HG03025 (cell line): ENCODE measurements around the gene KCNJ18.
"Not testable (repeated sequence)": the region's sequence is repeated elsewhere in the genome, so short reads cannot be mapped to it uniquely, and the experiment has no call there.

Source experiments
- ATAC-seq: cut with Tn5 transposase; IDR thresholded peaks from one replicate; pipeline ENCODE4 v1.9.1; 2021; ENCODE audit warnings: mild to moderate bottlenecking, moderate library complexity; ENCODE audit not compliant: unreplicated experiment, low FRiP score

The KCNJ18 gene

DNA sequence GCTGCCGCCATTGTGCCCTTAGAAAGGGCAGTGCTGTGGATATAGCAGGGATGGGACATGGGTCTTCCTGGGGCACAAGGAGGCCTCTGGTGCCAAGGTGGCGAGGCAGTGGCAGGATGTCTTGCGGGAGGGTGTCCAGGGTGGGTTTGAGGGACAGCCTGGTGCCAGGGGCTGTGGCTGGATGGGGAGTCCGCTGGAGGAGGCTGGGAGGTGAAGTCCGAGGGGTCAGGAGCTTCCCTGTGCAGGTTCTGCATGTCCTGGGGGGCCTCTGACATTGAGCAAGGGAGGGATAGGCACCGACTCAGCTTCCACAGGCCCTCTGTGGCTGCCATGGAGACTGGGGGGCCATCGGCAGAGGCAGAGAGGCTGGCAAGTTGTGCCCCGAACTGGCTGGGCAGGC lies 9.7 kb downstream of the KCNJ18 start:
- ATAC-seq, result not testable (repeated sequence)

DNA sequence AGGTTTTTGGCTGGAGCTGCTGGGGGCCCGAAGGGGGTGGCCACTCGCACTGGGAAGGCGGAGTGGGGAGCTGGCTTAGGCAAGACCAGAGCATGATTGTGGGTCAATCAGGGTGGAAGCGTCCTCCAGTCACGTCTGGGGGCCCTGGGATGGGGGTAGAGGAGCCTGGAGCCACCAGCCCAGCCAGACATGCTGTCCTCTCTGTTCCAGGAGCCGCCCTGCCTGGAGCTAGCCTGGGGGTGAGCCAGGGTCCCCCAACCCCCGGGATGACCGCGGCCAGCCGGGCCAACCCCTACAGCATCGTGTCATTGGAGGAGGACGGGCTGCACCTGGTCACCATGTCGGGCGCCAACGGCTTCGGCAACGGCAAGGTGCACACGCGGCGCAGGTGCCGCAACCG lies 10.2 kb downstream of the KCNJ18 start:
- ATAC-seq, result not testable (repeated sequence)

DNA sequence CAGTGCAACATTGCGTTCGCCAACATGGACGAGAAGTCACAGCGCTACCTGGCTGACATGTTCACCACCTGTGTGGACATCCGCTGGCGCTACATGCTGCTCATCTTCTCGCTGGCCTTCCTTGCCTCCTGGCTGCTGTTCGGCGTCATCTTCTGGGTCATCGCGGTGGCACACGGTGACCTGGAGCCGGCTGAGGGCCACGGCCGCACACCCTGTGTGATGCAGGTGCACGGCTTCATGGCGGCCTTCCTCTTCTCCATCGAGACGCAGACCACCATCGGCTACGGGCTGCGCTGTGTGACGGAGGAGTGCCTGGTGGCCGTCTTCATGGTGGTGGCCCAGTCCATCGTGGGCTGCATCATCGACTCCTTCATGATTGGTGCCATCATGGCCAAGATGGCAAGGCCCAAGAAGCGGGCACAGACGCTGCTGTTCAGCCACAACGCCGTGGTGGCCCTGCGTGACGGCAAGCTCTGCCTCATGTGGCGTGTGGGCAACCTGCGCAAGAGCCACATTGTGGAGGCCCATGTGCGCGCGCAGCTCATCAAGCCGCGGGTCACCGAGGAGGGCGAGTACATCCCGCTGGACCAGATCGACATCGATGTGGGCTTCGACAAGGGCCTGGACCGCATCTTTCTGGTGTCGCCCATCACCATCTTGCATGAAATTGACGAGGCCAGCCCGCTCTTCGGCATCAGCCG lies 10.8 kb downstream of the KCNJ18 start:
- not testable (repeated sequence) for ATAC-seq

DNA sequence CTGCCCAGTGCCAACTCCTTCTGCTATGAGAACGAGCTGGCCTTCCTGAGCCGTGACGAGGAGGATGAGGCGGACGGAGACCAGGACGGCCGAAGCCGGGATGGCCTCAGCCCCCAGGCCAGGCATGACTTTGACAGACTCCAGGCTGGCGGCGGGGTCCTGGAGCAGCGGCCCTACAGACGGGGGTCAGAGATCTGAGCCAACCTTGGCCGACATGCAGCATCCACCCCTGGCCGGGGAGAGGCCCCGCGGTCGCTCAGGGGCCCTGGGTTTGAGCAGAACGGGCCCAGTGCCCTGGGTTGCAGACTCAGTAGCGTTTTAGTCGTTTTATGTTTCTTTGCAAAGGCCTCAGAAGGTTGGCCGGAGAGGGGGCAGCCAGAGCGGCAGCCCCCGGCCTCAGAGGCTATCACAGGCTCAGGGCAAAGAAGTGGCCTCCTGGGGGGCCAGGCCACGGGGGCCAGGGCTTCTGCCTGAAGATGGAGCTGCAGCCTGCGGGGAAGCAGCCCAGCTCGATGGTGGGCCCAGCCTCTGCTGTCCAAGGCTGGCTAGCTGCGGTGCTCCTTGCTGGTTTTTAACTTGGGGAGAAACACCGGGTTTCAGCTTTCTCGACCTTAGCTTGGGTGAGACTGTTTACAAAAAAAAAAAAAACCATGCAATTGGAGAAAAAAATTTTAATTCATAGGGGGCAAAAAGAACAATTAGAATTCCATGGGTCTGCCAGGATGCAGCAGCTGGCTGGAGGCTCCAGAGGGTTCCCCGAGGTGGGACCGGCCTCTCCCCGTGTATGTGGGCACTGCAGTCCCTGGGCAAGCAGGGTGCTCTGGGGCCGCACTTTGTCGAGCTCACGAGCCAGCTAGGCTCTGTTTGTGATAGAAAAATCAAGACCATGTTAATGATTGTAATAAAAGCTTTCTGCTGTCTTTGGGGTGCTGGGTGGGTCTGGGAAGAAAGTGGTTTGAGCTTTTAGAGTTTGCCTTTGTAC lies 11.9 kb downstream of the KCNJ18 start:
- not testable (repeated sequence) for ATAC-seq

DNA sequence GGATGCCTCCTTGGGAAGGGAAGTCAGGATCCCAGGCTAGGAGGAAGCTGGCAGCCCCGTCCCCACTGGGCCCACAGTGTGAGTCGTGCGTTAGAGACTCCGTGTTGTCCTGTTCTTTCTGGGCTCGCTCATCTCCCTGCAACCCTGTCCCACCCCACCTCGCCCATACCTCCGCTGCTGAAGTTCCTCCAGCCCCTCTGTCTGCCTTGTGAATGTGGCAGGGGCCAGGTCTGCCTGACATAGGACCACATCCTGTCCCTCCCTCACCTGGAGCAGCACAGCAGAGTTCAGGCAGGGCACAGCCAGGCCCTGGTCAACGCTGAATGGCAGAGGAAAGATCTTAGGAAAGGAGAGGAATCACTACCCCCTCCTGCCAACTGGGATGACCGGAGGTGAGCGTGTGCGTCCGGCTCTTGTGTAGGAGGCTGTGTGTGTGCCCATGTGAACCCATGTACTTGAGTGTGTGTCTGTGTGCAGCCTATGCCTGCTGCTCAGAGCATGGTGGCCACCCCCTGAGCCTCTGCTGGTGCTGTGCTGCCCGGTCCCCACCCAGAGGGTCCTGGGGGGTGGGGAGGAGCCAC lies 12.8 kb downstream of the KCNJ18 start:
- no peak for ATAC-seq

DNA sequence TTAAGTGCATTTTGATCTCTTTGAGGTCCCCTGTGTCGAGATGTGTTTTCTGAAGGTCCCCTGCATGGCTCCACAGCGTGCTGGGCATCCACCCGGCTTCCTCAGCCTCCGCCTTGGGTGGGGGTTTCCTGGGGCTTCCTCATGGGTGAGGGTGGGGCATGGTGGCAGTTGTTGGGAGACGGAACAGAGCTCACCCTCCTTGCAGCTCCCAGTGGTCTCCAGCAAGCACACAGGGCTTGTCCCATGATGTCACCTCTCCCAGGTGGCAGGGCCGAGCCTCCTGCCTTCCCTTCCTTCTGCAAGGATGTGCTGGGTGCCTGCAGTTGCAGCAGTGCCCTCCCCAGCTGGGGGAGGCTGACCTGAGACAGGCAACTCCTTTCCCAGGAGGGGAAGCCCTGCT lies 13.4 kb downstream of the KCNJ18 start:
- not testable (repeated sequence) for ATAC-seq

DNA sequence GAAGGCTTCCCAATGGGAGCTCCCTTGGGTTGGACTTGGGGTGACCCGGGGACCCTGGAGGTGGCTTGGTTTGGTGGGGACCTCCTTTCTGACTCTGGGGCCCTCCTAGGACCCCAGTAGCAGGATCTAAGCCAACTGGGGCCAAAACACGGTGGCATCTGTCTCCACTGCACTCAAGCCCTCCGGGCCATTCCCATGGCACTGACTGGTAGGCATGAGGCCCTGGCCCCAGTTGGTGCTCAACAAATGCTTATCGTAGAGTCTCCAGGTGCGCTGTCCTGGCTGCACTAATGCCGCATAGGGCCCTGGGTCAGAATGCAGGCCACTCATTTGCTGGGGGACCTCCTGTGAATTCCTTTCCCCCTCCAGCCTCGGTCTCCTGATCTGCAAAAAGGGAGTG lies 14.2 kb downstream of the KCNJ18 start:
- not testable (repeated sequence) for ATAC-seq

DNA sequence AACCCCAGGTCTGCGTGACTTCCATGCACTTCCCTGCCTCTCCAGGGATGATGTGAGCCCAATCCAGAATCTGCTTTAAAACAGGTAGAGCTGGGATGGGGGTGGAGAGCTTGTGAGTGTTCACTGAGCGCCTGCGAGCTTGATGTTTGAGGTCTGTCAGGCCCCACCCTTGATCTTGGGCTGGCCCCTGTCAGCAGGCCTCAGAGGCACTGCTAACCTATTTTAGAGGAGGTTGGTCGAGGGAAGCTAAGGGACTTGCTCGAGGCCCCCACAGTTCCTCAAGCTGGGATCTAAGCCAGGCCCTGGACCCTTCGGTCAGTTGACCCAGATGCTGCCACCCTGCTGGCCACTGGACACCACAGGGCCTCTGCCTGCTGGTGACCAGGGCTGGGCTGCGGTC lies 14.8 kb downstream of the KCNJ18 start:
- not testable (repeated sequence) for ATAC-seq

DNA sequence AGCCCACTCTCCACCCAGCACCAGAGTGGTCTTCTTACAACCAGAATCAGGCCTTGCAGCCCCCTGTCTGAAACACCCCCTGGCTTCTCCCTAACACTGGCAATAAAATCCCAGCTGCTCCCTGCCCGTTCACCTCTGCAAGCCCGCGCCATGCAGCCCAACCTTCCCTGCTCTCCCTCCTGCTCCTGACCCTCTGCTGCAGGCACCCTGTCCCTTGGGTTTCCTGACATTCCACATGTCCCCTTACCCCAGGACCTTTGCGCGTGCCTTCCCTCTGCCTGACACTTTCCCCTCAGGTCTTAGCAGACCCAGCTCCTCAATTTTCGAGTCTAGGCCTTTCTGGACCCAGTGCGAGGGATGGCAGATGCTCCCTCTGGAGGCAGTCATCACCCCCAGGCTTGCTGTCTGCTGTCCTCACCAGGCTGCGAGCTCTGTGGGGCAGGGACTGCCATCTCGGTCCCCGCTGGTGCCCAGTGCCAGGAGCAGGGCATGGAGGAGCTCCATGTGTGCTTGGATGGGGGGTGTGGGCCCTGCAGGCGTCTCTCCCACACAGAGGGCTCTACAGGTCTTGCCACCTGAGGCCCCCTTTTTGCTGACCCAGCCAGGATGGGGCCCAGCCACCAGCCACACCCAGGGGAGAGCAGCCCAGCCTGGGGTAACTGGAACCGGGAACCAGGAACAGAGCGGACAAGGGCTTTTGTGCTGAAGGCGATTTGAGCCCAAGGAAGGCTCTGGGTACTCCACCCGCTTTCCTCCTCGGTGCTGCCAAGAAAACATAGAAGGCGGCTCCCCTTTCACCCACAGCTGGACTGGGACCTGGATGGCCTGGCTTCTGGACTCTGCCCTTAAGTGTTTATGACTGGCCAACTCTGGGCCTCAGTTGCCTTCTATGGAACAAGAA lies 15.6 kb downstream of the KCNJ18 start:
- ATAC-seq, result not testable (repeated sequence)

DNA sequence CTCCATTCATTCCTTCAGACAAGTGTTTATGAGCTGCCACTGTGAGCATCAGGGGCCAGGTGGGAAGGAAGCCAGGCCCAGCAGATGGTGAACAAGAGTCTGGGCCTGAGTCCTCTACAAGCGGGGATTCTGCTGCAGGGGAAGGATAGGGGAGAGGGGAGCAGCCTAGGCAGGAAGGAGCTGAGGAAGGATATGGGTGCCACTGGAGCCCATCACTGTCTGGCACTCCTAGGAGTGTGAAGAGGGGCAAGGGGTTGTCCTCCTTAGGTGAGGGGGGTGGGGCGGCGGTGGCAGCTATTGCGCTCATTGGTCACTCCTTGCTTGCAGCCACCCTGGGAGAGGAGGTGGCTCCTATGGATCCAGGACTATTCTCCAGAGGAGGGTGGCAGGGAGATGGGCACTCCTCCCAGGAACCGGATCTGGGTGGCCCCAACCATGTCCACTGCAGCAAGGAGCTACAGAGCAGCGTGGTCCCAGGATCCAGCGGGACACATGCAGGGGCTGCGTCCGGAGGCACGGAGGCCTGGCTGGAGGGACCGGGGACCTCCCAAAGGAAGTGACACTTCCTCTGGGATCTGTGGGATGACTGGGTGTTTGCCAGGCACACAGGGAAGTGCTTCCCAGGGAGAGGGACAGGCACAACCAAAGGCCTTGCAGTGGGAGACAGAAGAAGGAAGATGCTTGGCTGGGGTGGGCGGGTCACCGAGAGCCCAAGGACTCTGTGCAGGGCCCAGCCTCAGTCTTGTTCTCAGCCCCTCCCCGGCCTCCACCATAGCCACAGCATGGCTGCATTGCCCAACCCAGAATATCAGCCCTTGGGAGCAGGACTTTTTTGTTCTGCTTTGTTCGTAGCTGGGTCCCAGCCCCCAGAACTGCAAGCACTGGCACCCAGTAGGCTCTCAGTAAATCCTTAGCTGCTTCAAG lies 16.6 kb downstream of the KCNJ18 start:
- not testable (repeated sequence) for ATAC-seq

DNA sequence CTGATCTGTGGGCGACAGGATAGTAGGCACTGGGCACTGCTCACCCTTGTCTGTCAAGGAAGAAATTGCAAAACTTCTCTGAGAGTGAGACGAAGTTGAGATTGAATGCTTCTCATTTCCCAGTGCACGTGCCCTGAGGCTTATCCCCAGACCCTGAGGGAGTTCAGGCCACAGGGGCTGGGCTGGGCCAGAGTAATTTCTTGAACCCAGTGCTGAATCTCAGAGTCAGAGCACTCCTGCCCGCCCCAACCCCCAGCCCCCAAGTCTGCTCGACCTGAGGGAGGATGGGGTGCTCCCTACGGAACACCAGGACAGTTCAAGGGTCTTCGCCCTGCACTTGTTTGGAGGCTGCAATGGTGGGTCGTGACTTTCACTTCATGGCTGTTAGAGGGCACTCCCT lies 17.7 kb downstream of the KCNJ18 start:
- not testable (repeated sequence) for ATAC-seq

DNA sequence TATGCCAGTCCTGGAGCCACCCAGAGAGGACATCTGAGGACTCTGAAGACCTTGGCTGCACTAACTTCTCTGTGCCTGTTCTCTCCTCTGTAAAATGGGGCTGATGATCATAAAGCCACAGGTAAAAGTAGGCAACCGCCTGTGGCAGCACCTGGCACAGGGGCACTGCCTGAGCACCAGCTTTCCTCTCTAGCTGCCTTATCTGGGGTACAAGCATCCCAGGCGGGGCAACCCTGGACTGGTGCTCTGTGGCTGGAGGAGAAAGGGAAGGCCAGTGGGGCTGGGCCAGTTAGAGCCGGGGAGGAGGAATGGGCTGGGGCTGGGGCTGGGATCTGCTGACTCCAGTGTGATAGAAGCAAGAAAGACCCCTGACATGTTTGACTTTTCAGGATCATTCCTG lies 18.2 kb downstream of the KCNJ18 start:
- ATAC-seq, result not testable (repeated sequence)

DNA sequence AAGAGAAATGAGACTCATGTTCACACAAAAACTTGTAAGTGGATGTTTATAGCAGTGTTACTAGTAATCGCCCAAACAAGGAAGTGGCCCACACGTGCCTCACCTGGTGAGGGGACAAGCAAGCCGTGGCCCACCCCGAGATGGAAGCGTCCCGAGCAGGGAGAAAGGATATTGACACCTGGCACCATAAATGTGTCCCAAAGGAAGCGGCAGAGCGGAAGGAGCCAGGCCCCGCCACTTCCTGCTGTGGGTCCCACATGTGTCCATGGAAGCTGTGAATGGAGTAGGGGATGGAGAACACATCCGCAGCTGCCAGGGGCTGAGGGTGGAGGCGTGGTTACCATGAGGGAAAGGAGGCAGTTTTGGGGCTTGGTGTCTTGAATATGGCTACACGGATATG lies 18.9 kb downstream of the KCNJ18 start:
- no peak for ATAC-seq

DNA sequence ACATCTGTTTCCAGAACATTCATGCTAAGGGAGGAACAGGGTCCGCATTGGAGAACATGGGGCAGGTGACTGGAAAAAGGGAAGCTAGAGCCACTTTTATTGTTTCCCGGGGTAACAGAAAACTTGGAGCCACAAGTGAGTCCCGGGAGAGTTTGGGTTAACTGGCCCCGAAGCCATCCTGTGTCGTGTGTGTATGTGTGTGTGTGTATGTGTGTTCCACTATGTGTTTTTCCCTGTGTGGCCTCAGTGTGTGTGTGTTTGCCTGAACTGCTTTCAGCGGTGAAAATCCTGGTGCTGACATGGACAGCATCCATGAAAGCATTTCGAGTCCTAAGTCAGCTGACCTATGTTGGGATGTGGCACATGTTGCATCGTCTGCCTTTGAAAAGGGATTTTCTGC lies 20.7 kb downstream of the KCNJ18 start:
- ATAC-seq, result not testable (repeated sequence)

DNA sequence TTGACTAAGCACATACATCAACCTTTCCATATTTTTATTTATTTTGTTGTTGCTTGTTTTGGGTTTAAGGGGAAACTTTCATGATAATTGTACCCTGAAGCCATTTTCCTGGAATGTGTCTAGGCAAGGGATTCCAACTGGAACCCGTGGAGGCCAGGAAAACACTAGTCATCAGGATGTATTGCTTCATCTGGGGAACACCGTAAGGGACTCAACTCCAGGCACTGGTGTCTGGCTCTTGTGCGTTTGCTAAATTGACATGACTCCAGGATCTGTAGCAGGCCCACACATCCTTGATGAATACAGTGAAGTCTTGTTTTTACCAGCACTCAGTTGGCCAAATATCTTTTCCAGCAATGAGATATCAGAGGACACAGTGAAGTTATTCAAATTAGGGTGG lies 21.3 kb downstream of the KCNJ18 start:
- ATAC-seq, result not testable (repeated sequence)

DNA sequence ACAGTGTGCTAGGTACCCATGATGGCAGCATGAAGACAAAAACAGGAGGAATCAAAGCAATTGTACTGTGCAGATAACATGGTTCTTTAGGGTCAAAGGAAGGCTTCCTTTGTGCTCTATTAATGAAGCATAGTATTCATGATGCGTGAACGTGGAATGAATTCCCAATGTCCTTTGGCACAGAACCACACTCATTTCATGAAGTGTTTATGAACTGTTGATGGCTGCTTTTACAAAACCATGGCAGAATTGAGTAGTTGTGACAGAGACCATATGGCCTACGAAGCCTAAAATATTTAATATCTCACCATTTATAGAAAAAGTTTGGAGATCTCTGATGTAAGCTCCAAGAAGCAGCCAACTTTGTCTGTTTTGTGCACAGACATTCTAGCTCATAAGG lies 22.4 kb downstream of the KCNJ18 start:
- not testable (repeated sequence) for ATAC-seq

DNA sequence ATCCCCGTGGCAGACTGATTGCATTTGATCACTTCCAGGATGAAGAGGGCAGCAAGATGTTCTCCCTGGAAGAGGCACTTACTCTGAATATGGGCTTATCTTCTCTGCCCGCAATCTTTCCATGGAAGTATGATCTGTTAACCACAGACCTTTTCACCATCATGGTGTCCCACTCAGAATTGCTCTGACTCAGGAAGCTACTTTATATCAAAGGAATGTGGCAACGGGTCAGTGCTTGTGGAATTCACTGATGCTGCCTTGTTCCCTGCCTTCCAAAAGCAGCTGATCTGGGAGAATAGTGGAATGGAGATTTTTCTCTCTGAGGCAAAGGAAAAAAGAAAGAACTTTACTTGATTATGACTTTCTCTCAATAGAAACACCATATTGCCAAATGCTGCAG lies 23.6 kb downstream of the KCNJ18 start:
- not testable (repeated sequence) for ATAC-seq

DNA sequence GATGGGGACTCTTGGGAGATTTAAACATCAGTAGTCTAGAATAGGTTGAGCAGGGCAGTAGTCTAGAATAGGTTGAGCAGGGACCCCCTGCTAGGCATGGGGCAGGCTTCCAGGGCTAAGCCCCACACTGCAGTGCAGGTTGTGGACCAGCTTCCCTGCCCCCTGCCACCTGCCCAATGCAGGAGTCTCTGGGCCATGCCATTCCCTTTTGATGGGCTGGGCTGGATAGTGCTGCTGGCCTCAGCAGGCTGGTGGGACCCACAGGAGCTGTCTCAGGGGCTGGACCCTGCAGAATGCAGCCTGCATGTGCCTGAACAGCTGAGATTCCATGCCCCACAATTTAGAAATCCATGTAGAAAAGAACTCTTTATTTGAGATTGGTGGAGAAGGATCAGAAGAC lies 26.6 kb downstream of the KCNJ18 start:
- ATAC-seq, result not testable (repeated sequence)
